H1 (cell line): ENCODE measurements around the gene ANO9.

Source experiments
- EZH2 ChIP-seq: fragments of 200-600 bp; sonication (generic); IDR thresholded peaks from 2 replicates; pipeline ENCODE4 v1.7.1; 2012; ENCODE audit warnings: low read depth, mild to moderate bottlenecking, moderate library complexity, low read length, inconsistent platforms; ENCODE audit not compliant: severe bottlenecking
- TAF1 ChIP-seq: IDR thresholded peaks from 2 replicates; pipeline ENCODE4 v1.6.1; 2011; ENCODE audit warnings: mild to moderate bottlenecking, low read depth, low read length
- TF ChIP-seq, protein P1 (sequence below), 3 experiments: IDR thresholded peaks; 1 replicate in 2 of 3; 2 replicates in 1 of 3; pipeline versions ENCODE4 v1.5.1 to v1.6.1; 2011; ENCODE audit warnings: low read length in 3 of 3, mild to moderate bottlenecking in 3 of 3, inconsistent platforms in 2 of 3, low read depth in 1 of 3, moderate library complexity in 1 of 3; ENCODE audit not compliant: insufficient read depth in 1 of 3; ENCODE audit errors: control extremely low read depth in 1 of 3
- TF ChIP-seq, protein P2 (sequence below): IDR thresholded peaks from 2 replicates; pipeline ENCODE4 v1.6.1; 2011; ENCODE audit warnings: low read length, improper control_type of control experiment

DNA sequence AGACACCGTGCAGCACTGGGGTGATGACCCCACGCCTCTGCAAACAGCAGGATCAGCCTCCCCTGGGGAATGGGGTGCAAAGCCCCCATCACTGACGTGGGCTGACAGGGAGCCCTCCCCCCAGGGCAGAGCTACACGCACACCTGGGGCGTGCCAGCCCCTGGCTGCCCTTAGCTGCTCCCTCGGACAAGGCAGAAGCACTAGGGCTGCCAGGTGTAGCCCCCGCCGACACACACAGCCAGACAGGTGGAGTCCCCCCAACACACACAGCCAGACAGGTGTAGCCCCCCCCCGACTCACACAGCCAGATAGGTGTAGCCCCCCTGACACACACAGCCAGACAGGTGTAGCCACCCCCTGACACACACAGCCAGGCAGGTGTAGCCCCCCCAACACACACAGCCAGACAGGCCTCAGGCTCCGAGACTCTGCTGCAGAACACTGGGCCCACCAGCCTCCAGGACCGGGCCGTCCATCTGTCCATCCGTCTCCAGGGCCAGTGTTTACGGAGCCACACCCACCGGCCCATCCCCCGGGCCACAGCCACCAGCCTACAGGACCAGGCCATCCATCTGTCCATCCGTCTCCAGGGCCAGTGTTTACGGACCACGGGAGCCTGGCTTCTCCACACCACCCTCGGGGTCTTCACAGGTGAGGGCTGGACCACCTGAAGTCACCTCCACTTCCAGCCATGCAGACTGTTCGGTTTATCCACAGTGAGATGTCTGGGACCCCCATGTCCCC is 3.5 kb downstream of the ANO9 start:
- TF ChIP-seq, protein P1, sequence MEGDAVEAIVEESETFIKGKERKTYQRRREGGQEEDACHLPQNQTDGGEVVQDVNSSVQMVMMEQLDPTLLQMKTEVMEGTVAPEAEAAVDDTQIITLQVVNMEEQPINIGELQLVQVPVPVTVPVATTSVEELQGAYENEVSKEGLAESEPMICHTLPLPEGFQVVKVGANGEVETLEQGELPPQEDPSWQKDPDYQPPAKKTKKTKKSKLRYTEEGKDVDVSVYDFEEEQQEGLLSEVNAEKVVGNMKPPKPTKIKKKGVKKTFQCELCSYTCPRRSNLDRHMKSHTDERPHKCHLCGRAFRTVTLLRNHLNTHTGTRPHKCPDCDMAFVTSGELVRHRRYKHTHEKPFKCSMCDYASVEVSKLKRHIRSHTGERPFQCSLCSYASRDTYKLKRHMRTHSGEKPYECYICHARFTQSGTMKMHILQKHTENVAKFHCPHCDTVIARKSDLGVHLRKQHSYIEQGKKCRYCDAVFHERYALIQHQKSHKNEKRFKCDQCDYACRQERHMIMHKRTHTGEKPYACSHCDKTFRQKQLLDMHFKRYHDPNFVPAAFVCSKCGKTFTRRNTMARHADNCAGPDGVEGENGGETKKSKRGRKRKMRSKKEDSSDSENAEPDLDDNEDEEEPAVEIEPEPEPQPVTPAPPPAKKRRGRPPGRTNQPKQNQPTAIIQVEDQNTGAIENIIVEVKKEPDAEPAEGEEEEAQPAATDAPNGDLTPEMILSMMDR (IDR thresholded peaks at IDR 0.05; ENCODE audit: control extremely low read depth in 1 of 3, insufficient read depth in 1 of 3, low read depth in 1 of 3, low read length in 3 of 3): no peak
- TF ChIP-seq EZH2 (no peak), TAF1 (no peak)
- TF ChIP-seq, protein P2, sequence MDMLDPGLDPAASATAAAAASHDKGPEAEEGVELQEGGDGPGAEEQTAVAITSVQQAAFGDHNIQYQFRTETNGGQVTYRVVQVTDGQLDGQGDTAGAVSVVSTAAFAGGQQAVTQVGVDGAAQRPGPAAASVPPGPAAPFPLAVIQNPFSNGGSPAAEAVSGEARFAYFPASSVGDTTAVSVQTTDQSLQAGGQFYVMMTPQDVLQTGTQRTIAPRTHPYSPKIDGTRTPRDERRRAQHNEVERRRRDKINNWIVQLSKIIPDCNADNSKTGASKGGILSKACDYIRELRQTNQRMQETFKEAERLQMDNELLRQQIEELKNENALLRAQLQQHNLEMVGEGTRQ: no peak
